HG03558 (cell line): Measurements from ENCODE around the gene CLCNKA.

Experiments used
- ATAC-seq: cut with Tn5 transposase; IDR thresholded peaks from one replicate; pipeline ENCODE4 v1.9.1; 2021; ENCODE audit warnings: moderate number of reproducible peaks; ENCODE audit not compliant: unreplicated experiment; ENCODE audit errors: extremely low read depth

Gene CLCNKA

DNA sequence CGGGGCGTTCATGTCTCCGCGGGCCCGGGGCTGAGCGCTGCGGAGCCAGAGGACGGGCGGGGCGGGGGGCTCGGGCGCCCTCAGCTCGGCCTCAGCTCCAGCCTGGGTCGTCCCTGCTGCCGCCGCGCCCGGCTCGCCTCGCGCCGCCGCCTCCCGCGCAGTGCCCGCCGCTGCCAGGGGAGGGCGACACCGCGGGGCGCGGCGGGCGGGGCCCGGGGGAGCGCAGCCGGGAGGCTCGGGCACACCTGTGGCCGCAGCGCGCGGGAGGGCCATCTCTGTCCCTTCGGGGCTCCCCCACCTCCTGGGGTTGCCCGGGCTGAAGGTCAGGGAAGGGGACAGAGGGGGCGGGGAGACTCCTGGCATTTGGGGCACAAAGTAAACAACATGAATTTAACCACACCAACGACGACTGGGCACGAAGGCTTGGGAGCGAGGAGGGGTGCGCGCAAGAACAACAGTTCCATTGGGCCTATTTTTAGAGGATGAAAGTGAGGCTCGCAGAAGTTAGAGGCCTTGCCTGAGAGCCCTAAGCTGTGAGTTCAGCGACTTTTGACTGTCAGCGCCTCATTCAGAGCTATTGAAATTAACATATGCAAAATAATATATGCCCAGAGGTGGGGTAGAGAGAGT, 51.8 kb downstream of the CLCNKA start, which contains the start of gene FAM131C:
FAM131C (minus strand) TSS at position 162 of the 630 bp plus-strand sequence. CDS start 209 bp downstream, outside the sequence.
- no peak for ATAC-seq

DNA sequence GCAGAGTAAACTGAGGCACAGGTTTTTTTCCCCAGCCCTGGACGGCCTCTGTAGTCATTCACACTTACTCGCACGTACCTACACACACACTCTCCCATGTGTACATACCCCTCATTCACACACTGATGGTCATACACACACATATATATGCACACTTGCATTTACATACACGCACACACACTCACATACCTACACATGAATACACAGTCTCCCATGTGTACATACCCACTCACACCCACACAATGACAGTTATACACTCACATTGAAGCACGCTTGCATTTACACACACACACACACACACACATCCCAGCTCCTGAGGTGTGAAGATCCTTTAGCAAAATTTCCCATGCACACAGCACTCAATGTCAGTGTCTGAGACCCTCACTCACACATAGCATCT, 52.4 kb downstream of the CLCNKA start:
- ATAC-seq = no peak

DNA sequence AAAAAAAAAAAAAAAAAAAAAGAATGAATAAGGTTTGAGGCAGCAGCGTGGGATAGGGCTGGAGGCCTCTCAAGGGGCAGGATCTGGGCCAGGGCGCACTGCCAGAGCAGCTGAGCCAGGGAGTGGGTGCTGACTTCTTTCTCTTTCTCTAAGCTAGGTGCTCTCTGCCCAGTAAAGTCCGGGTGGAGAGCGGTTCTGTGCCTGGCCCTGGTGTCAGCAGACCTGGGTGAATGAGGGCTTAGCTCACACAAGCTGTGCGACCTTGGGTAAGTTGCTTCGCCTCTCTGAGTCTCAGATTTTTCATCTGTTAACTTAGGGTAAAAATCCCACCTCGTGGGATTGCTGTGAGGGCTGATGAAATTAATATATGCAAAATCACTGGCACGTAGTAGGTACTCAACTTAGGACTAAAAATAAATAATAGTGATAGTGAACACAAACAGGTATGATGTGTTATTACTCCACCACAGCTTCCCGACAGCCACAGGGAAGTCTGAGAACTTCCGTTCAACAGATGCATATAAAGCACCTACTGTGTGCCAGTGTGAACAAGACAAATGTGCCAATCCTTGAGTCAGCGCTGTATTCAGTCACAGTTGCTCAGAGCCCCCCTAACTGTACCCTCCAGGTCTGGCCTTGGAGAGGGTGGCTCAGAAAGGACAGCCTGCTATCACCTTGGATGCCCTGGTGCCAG, 53.6 kb downstream of the CLCNKA start:
- no peak for ATAC-seq

DNA sequence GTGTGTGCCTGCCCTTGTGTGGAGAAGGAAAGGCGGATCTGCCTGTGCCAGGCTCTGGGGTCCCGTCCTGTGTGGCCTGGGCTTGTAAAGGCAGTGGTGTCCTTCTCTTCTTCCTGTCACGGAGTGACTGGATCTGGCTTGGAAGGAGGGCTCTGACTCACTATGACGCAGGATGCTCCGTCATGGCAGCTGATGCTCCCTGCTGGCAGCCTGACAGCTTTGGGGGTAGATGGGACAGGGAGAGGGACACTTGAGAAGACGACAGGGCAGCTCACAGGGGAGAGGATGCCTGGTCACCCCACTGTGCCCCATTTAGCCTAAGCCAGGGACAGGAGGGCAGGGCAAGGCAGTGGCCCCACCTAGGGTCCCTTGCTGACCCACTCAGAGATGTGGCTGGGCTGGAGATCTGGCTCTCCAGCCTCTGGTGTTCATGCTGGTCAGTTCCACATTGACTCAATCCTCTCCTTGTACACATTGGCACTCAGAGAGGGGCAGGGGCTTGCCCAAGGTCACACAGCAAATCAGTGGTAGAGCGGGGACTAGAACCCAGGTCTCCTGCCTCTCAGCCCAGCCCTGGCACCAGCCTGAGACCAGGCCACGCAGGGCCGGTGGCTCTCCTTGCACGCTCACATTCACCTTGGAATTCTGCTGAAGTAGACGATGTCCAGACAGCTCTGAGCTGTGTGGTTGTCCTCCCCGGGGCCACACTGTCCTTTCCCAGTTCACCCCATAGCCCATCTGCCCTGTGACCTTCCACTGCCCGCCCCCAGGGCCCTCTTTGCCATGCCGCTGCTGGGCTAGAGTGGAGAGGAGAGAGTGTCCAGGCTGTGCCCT, 54.4 kb downstream of the CLCNKA start:
- no peak for ATAC-seq

DNA sequence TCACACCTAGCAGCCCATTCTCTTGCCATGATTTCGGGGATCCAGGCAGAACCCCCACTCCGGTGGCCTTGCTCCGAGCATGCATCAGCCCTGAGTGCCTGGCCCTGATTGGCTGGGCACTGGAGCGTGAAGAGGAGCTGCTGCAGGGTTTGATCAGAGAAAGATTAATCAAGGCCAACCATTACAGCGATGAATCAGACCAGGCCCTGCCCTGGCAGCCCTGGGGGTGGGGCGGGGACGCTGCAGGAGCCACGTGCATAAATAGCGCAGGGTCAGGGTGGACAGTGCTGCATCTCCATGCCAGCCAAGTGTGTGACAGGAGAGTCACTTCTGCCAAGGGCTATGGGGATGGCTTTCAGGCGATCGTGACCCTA, 55.0 kb downstream of the CLCNKA start:
- no peak for ATAC-seq

DNA sequence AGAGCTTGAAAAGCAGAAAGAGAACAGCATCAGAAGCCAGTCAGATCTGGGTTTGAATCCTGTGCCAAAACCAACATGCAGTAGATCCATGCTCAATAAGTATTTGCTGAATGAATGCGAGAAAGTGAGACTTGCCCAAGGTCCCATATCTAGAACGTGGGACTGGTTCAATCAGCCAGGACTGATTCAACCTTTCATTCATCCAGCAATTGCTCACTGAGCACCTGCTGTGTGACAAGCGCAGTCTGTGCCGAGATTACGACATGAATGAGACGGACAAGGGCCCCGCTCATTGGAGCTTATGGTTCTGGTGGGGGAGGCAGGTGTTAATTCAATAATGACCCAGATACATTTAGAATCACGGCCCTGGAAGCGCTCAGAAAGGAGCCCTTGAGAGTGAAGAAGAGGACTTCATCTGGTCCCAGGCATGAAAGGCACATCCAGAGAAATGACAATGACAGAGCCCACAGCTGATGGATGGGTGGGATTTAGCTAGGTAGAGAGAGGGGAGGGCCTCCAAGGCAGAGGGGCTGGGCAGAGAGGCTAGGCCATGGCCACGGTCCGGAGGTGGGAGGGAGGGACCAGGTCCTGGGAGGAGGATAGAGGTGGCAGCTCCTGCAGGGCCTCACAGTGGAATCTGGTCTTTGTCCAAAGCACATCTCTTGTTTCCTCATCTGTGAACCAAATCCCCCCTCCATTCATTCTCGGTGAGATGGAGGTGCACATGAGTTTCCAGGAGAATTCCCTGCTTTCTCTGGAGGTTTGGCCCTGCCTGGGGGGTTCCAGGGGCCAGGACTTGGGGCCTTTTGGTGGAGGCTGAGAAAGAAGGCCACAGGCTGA, 55.8 kb downstream of the CLCNKA start:
- no peak for ATAC-seq

DNA sequence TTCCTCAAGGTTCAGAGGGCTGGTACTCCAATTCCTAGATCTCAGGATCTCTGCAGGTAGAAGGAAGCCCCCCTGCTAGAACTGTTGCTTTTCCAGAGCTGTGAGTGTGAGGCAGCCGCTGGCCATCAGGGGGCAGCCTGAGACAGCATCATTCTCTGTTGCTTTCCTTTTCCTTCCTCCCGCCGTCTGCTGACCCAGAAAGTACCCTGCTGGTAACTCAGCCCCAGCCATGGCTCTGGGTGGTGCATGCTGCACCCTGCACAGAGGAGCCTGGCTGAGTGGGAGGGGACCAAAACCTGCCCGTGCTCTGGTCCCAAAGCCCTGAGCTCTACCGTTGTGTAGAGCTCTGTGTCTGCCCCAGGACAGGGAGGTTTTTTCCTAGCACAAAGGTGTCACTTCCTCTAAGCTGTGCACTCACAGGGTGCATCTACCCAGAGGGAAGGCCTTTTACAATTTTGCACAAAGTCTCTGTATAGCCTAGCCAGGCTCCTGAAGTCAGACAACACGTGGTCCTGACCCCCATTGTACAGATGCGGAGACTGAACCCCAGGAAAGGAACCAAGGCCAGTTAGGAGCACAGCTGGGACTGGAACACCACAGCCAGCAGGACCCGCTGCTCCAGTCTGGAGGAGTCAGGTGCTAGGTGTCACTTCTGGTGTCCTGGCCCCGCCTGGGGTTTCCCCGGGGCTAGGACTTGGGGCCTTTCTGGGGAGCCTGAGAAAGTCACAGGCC, 57.3 kb downstream of the CLCNKA start:
- ATAC-seq = no peak

DNA sequence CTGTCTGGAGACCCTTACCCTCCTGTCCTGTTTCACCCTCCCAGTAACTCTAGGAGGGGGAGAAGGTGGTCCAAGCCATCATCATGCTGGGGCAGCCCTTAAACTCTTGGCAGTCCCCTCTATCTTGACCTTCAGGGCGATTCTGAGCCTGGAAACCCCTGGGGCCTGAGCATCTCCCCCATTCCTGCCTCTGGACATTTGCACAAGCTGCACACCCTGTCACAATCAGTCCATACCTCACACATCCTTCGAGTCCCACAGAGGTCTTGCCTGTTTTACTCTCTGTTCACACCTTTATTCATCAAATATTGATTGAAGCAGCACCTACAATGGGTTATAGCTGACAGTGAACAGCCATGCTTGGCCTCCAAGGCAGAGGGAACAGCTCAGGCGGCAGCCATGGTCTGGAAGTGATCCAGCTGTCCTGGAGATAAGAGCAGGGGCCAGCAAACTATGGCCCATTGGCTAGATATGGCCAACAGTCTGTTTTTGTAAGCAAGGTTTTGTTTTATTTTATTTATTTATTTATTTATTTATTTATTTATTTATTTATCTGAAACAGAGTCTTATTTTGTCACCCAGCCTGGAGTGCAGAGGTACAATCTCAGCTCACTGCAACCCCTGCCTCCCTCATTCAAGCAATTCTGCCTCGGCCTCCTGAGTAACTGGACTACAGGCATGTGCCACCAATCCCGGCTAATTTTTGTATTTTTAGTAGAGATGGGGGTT, 58.8 kb downstream of the CLCNKA start:
- ATAC-seq = no peak

DNA sequence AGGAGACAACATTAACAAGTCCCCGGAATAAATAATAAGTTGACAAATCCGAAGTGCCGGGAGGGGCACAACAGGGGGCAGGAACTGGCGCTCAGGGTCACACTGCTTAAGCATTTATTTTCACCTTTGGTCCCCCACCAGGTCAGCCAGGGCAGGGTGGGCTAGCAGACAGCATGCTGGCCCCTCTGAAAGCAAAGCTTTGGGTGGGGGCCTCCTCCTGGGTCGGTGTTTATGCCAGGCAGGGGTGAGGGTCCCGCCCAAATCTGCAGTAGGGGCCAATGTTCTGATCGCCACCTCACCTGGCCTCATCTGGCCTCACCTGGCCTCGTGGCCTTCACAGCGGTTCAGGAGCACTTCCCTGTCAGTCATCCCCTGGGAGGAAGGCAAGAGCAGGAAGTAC, 59.8 kb downstream of the CLCNKA start:
- no peak for ATAC-seq

DNA sequence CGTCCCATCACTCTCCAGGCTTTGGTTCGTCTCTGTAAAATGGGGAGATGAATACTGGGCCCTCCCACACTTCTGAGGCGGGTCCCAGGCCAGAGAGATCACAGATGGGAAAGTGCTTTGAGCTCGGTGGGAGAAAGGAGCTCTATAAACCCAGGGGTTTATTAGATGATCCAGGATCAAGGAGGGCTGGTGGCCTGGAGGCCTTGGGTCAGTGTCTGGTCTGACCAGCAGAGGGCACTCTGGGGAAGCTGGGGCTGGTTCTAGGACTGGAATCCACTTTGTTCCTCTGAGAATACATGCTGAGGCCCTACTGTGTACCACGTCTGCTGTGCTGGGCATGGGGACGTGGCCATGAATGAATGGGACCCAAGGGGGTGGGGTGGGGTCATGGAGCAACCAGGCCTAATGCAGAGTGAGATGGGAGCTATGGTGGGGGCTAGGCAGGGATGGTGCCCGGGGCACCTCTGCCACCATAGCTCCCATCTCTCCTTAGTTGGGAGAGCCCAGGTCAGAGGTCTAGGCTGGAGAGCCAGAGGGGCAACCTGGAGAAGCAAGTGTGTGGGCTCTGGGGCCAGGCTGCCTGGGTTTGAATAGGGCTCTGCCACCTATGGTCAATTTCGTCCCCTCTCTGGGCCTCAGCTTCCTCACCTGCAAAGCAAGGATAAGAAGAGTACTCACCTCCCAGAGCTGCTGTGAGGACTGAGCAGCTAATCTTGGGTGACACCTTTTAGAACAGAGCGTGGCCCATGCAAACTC, 60.6 kb downstream of the CLCNKA start:
- ATAC-seq = no peak

DNA sequence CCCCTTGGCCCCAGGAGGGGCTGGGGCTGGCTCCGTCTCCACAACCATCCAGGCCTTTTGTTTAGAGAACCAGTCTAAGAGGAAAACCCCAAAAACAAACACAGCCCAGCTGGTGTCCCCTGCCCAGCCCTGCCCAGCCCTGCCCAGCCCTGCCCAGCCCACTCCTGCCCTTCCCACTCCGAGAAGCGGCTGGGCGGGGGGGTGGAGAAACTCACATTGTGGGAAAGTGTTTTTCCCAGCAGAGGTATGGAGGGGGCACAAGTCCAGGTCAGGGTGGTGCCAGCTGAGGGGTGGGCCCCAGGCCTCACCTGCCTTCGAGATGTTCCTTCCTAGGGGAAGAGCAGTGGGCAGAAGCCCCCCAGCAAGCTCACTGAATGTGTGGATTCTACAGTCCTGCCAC, 61.6 kb downstream of the CLCNKA start:
- ATAC-seq = no peak
